ENCODE results near the gene POLG2. TPM values are rescaled to one million over a fixed set of nuclear protein-coding genes. Genes with fewer than 3 reads are reported as not detected.

POLG2 gene
- total and polyA plus RNA-seq, 11 donors: 1.4 to 8.7 (median 5.7) TPM

DNA sequence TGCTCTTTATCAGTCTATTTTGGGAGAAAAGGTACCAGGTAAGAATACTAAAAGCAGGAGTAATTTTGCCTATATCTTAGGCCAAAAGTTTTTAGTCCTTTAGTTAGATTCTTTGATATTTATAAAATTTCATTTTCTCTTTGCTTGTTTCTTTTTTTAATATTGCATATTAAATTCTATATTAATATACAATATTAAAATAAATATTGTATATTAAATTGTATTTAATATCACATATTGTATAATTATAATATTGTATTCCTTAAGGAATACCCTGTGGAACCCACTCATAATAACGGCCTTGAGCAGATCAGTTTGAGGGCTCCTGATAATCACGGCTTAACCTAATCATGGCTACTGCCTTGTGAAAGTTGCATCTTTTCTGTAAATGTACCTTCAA lies 11.8 kb upstream of the POLG2 start:
- Histone ChIP-seq H3K36me3 (peaks cover 5 to 66% (median 62%) of the 10 kb centered on the region in 9 donors), H3K4me3 (peak overlapping the region in 5 of 12 donors; percentile 84 to 95 (median 90)), H3K27me3 (no peaks in the 10 kb centered on the region), H3K27ac (no peak overlapping the region), H3K4me1 (peaks cover 9 to 35% (median 31%) of the 10 kb centered on the region in 12 donors), H3K9me3 (no peaks in the 10 kb centered on the region)
- TF ChIP-seq, protein P1, sequence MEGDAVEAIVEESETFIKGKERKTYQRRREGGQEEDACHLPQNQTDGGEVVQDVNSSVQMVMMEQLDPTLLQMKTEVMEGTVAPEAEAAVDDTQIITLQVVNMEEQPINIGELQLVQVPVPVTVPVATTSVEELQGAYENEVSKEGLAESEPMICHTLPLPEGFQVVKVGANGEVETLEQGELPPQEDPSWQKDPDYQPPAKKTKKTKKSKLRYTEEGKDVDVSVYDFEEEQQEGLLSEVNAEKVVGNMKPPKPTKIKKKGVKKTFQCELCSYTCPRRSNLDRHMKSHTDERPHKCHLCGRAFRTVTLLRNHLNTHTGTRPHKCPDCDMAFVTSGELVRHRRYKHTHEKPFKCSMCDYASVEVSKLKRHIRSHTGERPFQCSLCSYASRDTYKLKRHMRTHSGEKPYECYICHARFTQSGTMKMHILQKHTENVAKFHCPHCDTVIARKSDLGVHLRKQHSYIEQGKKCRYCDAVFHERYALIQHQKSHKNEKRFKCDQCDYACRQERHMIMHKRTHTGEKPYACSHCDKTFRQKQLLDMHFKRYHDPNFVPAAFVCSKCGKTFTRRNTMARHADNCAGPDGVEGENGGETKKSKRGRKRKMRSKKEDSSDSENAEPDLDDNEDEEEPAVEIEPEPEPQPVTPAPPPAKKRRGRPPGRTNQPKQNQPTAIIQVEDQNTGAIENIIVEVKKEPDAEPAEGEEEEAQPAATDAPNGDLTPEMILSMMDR (IDR thresholded peaks at IDR 0.05): no peak
- TF ChIP-seq POLR2A (IDR thresholded peaks at IDR 0.05): no peak
- intact Hi-C loops (cut with DNase I): loop anchor here in 2 of 10 donors (5.0 to 10.0 kb wide), 4 partner anchors 204 to 684 kb away; partner anchors contain the start of genes FTSJ3 (in 1 of the 2) and PSMC5 (in 1 of the 2)
- DNase-seq (no peak), ATAC-seq (no peak)
- WGBS, 4 donors: 78 to 86% (median 85%) methylated on average over 2 of the region's 2 CpGs

DNA sequence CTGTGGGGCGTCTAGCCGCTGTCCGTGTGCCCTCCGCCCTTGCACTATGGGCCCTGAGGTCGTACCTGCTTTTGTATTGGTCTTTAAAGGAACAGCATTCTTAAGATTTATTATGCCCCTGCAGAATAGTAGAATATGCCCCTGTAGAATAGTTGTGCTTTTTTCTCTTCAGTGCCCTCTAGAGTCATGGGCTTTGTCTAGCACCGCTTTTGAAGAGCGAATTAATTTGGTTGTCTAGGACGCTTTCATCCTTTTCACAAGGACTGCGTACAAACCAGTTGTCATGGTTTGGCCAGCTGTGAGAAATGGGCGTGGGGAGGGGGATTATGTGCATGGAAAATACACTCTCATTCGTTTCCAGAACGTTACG lies 10.5 kb upstream of the POLG2 start:
- Histone ChIP-seq H3K27me3 (no peaks in the 10 kb centered on the region), H3K4me3 (peak overlapping the region; percentile 77 to 99 (median 88)), H3K27ac (peak overlapping the region; percentile 96 to 100 (median 99)), H3K36me3 (peaks cover 10 to 66% (median 62%) of the 10 kb centered on the region in 9 donors), H3K9me3 (no peaks in the 10 kb centered on the region), H3K4me1 (peaks cover 12 to 48% (median 44%) of the 10 kb centered on the region in 12 donors)
- intact Hi-C loops (cut with DNase I): loop anchor here in 2 of 10 donors (5.0 to 10.0 kb wide), 4 partner anchors 203 to 683 kb away; partner anchors contain the start of genes FTSJ3 (in 1 of the 2) and PSMC5 (in 1 of the 2)
- WGBS, 4 donors: 0 to 1% (median 0%) methylated on average over 13 of the region's 13 CpGs
- DNase-seq: no peak
- ATAC-seq: peak; percentile 3 to 26 (median 14)
- TF ChIP-seq, protein P1 (IDR thresholded peaks at IDR 0.05): peak in 10 of 12 donors; percentile 7 to 66 (median 34)
- no peak for TF ChIP-seq POLR2A (IDR thresholded peaks at IDR 0.05)

GRCh38 chr17:64506576-64507412 lies 9.9 kb upstream of the POLG2 start, which contains the start of gene CEP95:
Gene CEP95, plus strand, starts transcription at chr17:64506977. Its CDS starts 121 bp downstream, at chr17:64507098.
- Histone ChIP-seq H3K4me1 (peaks cover 14 to 54% (median 50%) of the 10 kb centered on the region in 12 donors), H3K4me3 (peak within 1 kb of the TSS; percentile 77 to 99 (median 88)), H3K36me3 (peaks cover 10 to 66% (median 62%) of the 10 kb centered on the region in 9 donors), H3K27ac (peak within 1 kb of the TSS; percentile 96 to 100 (median 99)), H3K27me3 (no peaks in the 10 kb centered on the region), H3K9me3 (no peaks in the 10 kb centered on the region)
- intact Hi-C loops (cut with DNase I): loop anchor here in 2 of 10 donors (5.0 to 10.0 kb wide), 4 partner anchors 202 to 682 kb away; partner anchors contain the start of genes FTSJ3 (in 1 of the 2) and PSMC5 (in 1 of the 2)
- TF ChIP-seq, protein P1 (IDR thresholded peaks at IDR 0.05): no peak
- peak in 1 of 2 donors; percentile 41 for TF ChIP-seq POLR2A (IDR thresholded peaks at IDR 0.05)
- ATAC-seq (peak; percentile 82 to 89 (median 84)), DNase-seq (peak; percentile 96 to 97 (median 96))
- WGBS, 4 donors: 0 to 1% (median 0%) methylated on average over 74 to 77 of the region's 77 CpGs

- peaks cover 10 to 66% (median 62%) of the 10 kb centered on the region in 9 donors for H3K36me3 ChIP-seq
- intact Hi-C loops (cut with DNase I): loop anchor here in 2 of 10 donors (5.0 to 10.0 kb wide), 4 partner anchors 201 to 681 kb away; partner anchors contain the start of genes FTSJ3 (in 1 of the 2) and PSMC5 (in 1 of the 2)
- peak within 1 kb of the TSS; percentile 96 to 100 (median 99) for H3K27ac ChIP-seq
- peak; percentile 79 to 88 (median 83) for ATAC-seq
- 0% methylated on average over 18 to 31 of the region's 31 CpGs for WGBS, 4 donors
- H3K4me1 ChIP-seq: peaks cover 14 to 60% (median 56%) of the 10 kb centered on the region in 12 donors
- DNase-seq: peak; percentile 98 to 99 (median 98)
- H3K27me3 ChIP-seq: no peaks in the 10 kb centered on the region
- H3K4me3 ChIP-seq: peak within 1 kb of the TSS; percentile 77 to 99 (median 88)
- TF ChIP-seq, protein P1 (IDR thresholded peaks at IDR 0.05): no peak
- TF ChIP-seq POLR2A (IDR thresholded peaks at IDR 0.05): peak in 1 of 2 donors; percentile 89
- no peaks in the 10 kb centered on the region for H3K9me3 ChIP-seq
Observed at GRCh38 chr17:64506201-64506575, 9.3 kb upstream of the POLG2 start, which contains the start of gene DDX5. Gene DDX5, minus strand, starts transcription at chr17:64506289. Its CDS starts 170 bp downstream, at chr17:64506119.
